SK-N-SH treated with all-trans-retinoic acid at 6 μM for 48 hours (cell line): ENCODE results near the gene LYPD5.

ENCODE experiments used
- ATAC-seq: fragments of 200-7000 bp; cut with Tn5 transposase; 3 replicates; pipeline ENCODE4 v1.9.1; 2020; ENCODE audit warnings: mild to moderate bottlenecking, moderate library complexity
- BACH2 ChIP-seq: fragments of 250-450 bp; sonication (Bioruptor Pico); IDR thresholded peaks from 2 replicates; pipeline ENCODE4 v1.9.0; 2021; ENCODE audit warnings: mild to moderate bottlenecking, borderline replicate concordance
- CREB5 ChIP-seq: fragments of 250-450 bp; sonication (Bioruptor Pico); IDR thresholded peaks from 2 replicates; pipeline ENCODE4 v1.5.1; 2020; ENCODE audit warnings: low read depth, mild to moderate bottlenecking, moderate library complexity
- CSDC2 ChIP-seq: fragments of 250-450 bp; sonication (Bioruptor Pico); IDR thresholded peaks from 2 replicates; pipeline ENCODE4 v1.5.0; 2020; ENCODE audit warnings: mild to moderate bottlenecking, moderate library complexity
- CSRNP3 ChIP-seq: fragments of 250-450 bp; sonication (Bioruptor Pico); IDR thresholded peaks from 2 replicates; pipeline ENCODE4 v1.5.1; 2021; ENCODE audit warnings: mild to moderate bottlenecking, moderate library complexity
- GLIS3 ChIP-seq: fragments of 250-450 bp; sonication (Bioruptor Pico); IDR thresholded peaks from 2 replicates; pipeline ENCODE4 v1.5.0; 2020; ENCODE audit warnings: mild to moderate bottlenecking, moderate library complexity
- ISL1 ChIP-seq: fragments of 250-450 bp; sonication (Bioruptor Pico); IDR thresholded peaks from 2 replicates; pipeline ENCODE4 v2.1.2; 2022; ENCODE audit warnings: mild to moderate bottlenecking, moderate library complexity
- OSR1 ChIP-seq: fragments of 250-450 bp; sonication (Bioruptor Pico); IDR thresholded peaks from 2 replicates; pipeline ENCODE4 v1.8.0; 2022; ENCODE audit warnings: moderate library complexity, mild to moderate bottlenecking, inconsistent platforms
- PATZ1 ChIP-seq: fragments of 250-450 bp; sonication (Bioruptor Pico); IDR thresholded peaks from 2 replicates; pipeline ENCODE4 v1.8.0; 2020; ENCODE audit warnings: mild to moderate bottlenecking, moderate library complexity, borderline replicate concordance
- RARB ChIP-seq: fragments of 250-450 bp; sonication (Bioruptor Pico); IDR thresholded peaks from 2 replicates; pipeline ENCODE4 v1.8.0; 2021; ENCODE audit warnings: mild to moderate bottlenecking, moderate library complexity
- SNAI2 ChIP-seq: fragments of 250-450 bp; sonication (Bioruptor Pico); IDR thresholded peaks from 2 replicates; pipeline ENCODE4 v1.5.0; 2020; ENCODE audit warnings: mild to moderate bottlenecking, moderate library complexity
- TOX ChIP-seq: fragments of 250-450 bp; sonication (Bioruptor Pico); IDR thresholded peaks from 2 replicates; pipeline ENCODE4 v1.8.0; 2021; ENCODE audit warnings: mild to moderate bottlenecking, moderate library complexity, borderline replicate concordance
- ZC3H10 ChIP-seq: fragments of 250-450 bp; sonication (Bioruptor Pico); IDR thresholded peaks from 2 replicates; pipeline ENCODE4 v1.5.1; 2021; ENCODE audit warnings: mild to moderate bottlenecking, moderate library complexity
- ZFP3 ChIP-seq: fragments of 250-450 bp; sonication (Bioruptor Pico); IDR thresholded peaks from 2 replicates; pipeline ENCODE4 v1.5.0; 2020; ENCODE audit warnings: mild to moderate bottlenecking, moderate library complexity
- ZNF565 ChIP-seq: fragments of 450-650 bp; formaldehyde crosslinking; conservative IDR thresholded peaks from 2 replicates; pipeline ENCODE4 v1.5.0; 2020; ENCODE audit warnings: low read depth, mild to moderate bottlenecking, moderate library complexity
- ZNF70 ChIP-seq: fragments of 450-650 bp; formaldehyde crosslinking; IDR thresholded peaks from 2 replicates; pipeline ENCODE4 v1.5.0; 2020; ENCODE audit warnings: mild to moderate bottlenecking, moderate library complexity
- ZNF8 ChIP-seq: fragments of 450-650 bp; formaldehyde crosslinking; IDR thresholded peaks from 2 replicates; pipeline ENCODE4 v1.5.0; 2020; ENCODE audit warnings: mild to moderate bottlenecking, moderate library complexity

LYPD5 gene

GRCh38 chr19:43749898-43750297 lies 52.3 kb downstream of the LYPD5 start:
- no peak for ATAC-seq
- no peak for TF ChIP-seq ZNF565
- no peak for TF ChIP-seq ZFP3 (CRISPR knock-in tag)
- no peak for TF ChIP-seq ZNF8

- TF ChIP-seq ZC3H10, result no peak
- no peak for TF ChIP-seq PATZ1 (CRISPR knock-in tag)
- TF ChIP-seq CREB5 (CRISPR knock-in tag), result no peak
- TF ChIP-seq GLIS3 (CRISPR knock-in tag), result no peak
- TF ChIP-seq CSDC2 (CRISPR knock-in tag), result no peak
- ATAC-seq, result no peak
These were observed 53.1 kb downstream of the LYPD5 start for GRCh38 chr19:43749152-43749551.

GRCh38 chr19:43748685-43749084 lies 53.6 kb downstream of the LYPD5 start:
- TF ChIP-seq ZNF8 (no peak), RARB (CRISPR knock-in tag) (no peak), ISL1 (CRISPR knock-in tag) (no peak), BACH2 (no peak), GLIS3 (CRISPR knock-in tag) (no peak), OSR1 (CRISPR knock-in tag) (no peak), CSDC2 (CRISPR knock-in tag) (no peak), CSRNP3 (CRISPR knock-in tag) (no peak), TOX (CRISPR knock-in tag) (no peak)
- TF ChIP-seq, all 23 proteins: peak for 0

GRCh38 chr19:43748205-43748594 lies 54.0 kb downstream of the LYPD5 start:
- no peak for ATAC-seq

More at GRCh38 chr19:43748685-43749084, 53.6 kb downstream of the LYPD5 start:
- ATAC-seq, result no peak

GRCh38 chr19:43747557-43748204 lies 54.6 kb downstream of the LYPD5 start:
- ATAC-seq, result no peak
- no peak for TF ChIP-seq OSR1 (CRISPR knock-in tag)
- TF ChIP-seq ZNF70 (CRISPR knock-in tag), result no peak
- TF ChIP-seq SNAI2 (CRISPR knock-in tag), result no peak
- TF ChIP-seq ZNF565, result no peak
- TF ChIP-seq ZC3H10, result no peak
- TF ChIP-seq CSDC2 (CRISPR knock-in tag), result no peak

More at GRCh38 chr19:43748205-43748594, 54.0 kb downstream of the LYPD5 start:
- no peak for TF ChIP-seq BACH2
- no peak for TF ChIP-seq ZNF565
